NCI-H2029 (cell line): ENCODE results near the gene RELL1.

Experiments
- DNase-seq: peaks from one replicate; lab custom pipeline; 2025; lab: John Stamatoyannopoulos, UW

Gene RELL1

GRCh38 chr4:37635155-37635554 lies 51.0 kb downstream of the RELL1 start:
- DNase-seq = no peak

GRCh38 chr4:37634180-37634579 lies 52.0 kb downstream of the RELL1 start:
- DNase-seq = no peak

GRCh38 chr4:37632836-37633235 lies 53.3 kb downstream of the RELL1 start:
- no peak for DNase-seq

- no peak for DNase-seq
These were observed 54.6 kb downstream of the RELL1 start for GRCh38 chr4:37631551-37631950.

- DNase-seq = no peak
These were observed 56.5 kb downstream of the RELL1 start for GRCh38 chr4:37629713-37630112.

GRCh38 chr4:37628977-37629609 lies 57.1 kb downstream of the RELL1 start:
- DNase-seq = no peak

- DNase-seq = no peak
These were observed 58.9 kb downstream of the RELL1 start for GRCh38 chr4:37627263-37627662.

- DNase-seq = no peak
These were observed 60.7 kb downstream of the RELL1 start for GRCh38 chr4:37625499-37625898.

- no peak for DNase-seq
These were observed 62.2 kb downstream of the RELL1 start for GRCh38 chr4:37623940-37624339.

- no peak for DNase-seq
These were observed 63.1 kb downstream of the RELL1 start for GRCh38 chr4:37623125-37623524.

GRCh38 chr4:37620176-37620575 lies 66.0 kb downstream of the RELL1 start:
- DNase-seq = no peak

- DNase-seq = no peak
These were observed 70.5 kb downstream of the RELL1 start for GRCh38 chr4:37615720-37616063.

- DNase-seq = no peak
These were observed 71.0 kb downstream of the RELL1 start for GRCh38 chr4:37615059-37615719.

GRCh38 chr4:37612811-37613210 lies 73.4 kb downstream of the RELL1 start:
- DNase-seq = no peak

GRCh38 chr4:37609626-37610025 lies 76.5 kb downstream of the RELL1 start:
- DNase-seq = no peak

- DNase-seq = no peak
These were observed 79.2 kb downstream of the RELL1 start for GRCh38 chr4:37607018-37607417.

- no peak for DNase-seq
These were observed 80.2 kb downstream of the RELL1 start for GRCh38 chr4:37605843-37606565.

- DNase-seq = no peak
These were observed 81.7 kb downstream of the RELL1 start for GRCh38 chr4:37604461-37604860.

GRCh38 chr4:37603711-37604110 lies 82.5 kb downstream of the RELL1 start:
- no peak for DNase-seq

- peak; percentile 13 for DNase-seq
These were observed 83.1 kb downstream of the RELL1 start for GRCh38 chr4:37603070-37603468.

- no peak for DNase-seq
These were observed 83.6 kb downstream of the RELL1 start for GRCh38 chr4:37602454-37603069.

- no peak for DNase-seq
These were observed 84.6 kb downstream of the RELL1 start for GRCh38 chr4:37601531-37601930.
